Caco-2 (cell line): ENCODE measurements around the gene SULT2A1. TPM values are rescaled to one million over a fixed set of nuclear protein-coding genes. Genes with fewer than 3 reads are reported as not detected.
"Not testable (repeated sequence)": the region's sequence is repeated elsewhere in the genome, so short reads cannot be mapped to it uniquely, and the experiment has no call there.

Source experiments
- BruUV-seq: library from RNA; stranded (reverse); fragments of 400-500 nt; replicated peaks from 2 replicates; lab custom pipeline; 2021; lab: Mats Ljungman, UMichigan
- CTCF ChIA-PET: fragments of 300-600 bp; sonication (Branson Sonifier 250); formaldehyde crosslinking; loops from one replicate; lab custom pipeline; 2022; ENCODE audit warnings: antibody characterized with exemption; lab: Charles Lee
- POLR2A ChIA-PET: fragments of 300-600 bp; sonication (Branson Sonifier 250); formaldehyde crosslinking; loops from one replicate; lab custom pipeline; 2022; ENCODE audit warnings: antibody characterized with exemption; lab: Charles Lee
- DNase-seq, 2 experiments: peaks; one replicate each; pipeline versions ENCODE4 v3.0.0 to v3.0.0-alpha.2; 2020 to 2022
- H3K27me3 ChIP-seq: replicated peaks from 2 replicates; pipeline ENCODE4 v1.6.0; 2011; ENCODE audit warnings: low read length; ENCODE audit not compliant: control insufficient read depth, insufficient read depth
- H3K36me3 ChIP-seq: 2 replicates; pipeline ENCODE4 v1.5.1; 2011; ENCODE audit warnings: low read length; ENCODE audit not compliant: control insufficient read depth, insufficient read depth
- H3K4me1 ChIP-seq: fragments of 250-450 bp; sonication (Bioruptor Pico); 2 replicates; pipeline ENCODE4 v1.5.1; 2020; ENCODE audit warnings: mild to moderate bottlenecking
- H3K4me3 ChIP-seq: 2 replicates; pipeline ENCODE4 v1.5.1; 2011; ENCODE audit warnings: low read depth, mild to moderate bottlenecking, control low read depth, low read length
- H3K9me3 ChIP-seq: fragments of 250-450 bp; sonication (Bioruptor Pico); 2 replicates; pipeline ENCODE4 v1.5.1; 2020; ENCODE audit warnings: mild to moderate bottlenecking, moderate library complexity
- H3K27ac Mint-ChIP-seq: one replicate; pipeline ENCODE4 v1.8.0; 2022; ENCODE audit warnings: mixed read lengths; ENCODE audit not compliant: unreplicated experiment
- H3K27me3 Mint-ChIP-seq: one replicate; pipeline ENCODE4 v1.8.0; 2022; ENCODE audit warnings: mixed read lengths; ENCODE audit not compliant: insufficient read depth, unreplicated experiment
- H3K36me3 Mint-ChIP-seq: one replicate; pipeline ENCODE4 v1.8.0; 2022; ENCODE audit warnings: mild to moderate bottlenecking, mixed read lengths; ENCODE audit not compliant: insufficient read depth, unreplicated experiment
- H3K4me1 Mint-ChIP-seq: one replicate; pipeline ENCODE4 v1.8.0; 2022; ENCODE audit warnings: low read depth, mixed read lengths; ENCODE audit not compliant: unreplicated experiment
- H3K4me3 Mint-ChIP-seq: one replicate; pipeline ENCODE4 v1.8.0; 2022; ENCODE audit warnings: mild to moderate bottlenecking, moderate library complexity, mixed read lengths; ENCODE audit not compliant: unreplicated experiment
- H3K9me3 Mint-ChIP-seq: one replicate; pipeline ENCODE4 v1.8.0; 2022; ENCODE audit warnings: mixed read lengths; ENCODE audit not compliant: unreplicated experiment
- intact Hi-C: fragments of 100-400 bp; cut with micrococcal nuclease; formaldehyde crosslinking; loops from one replicate; pipeline ENCODE4 v1.10.0; 2022; ENCODE audit not compliant: unreplicated experiment
- total RNA-seq: library from RNA; stranded (reverse); gene quantifications from 2 replicates; pipeline ENCODE4 v1.2.3, GENCODE V29; 2022
- TF ChIP-seq, protein P1 (sequence below), 2 experiments: fragments of 200-600 bp in 1 of 2; IDR thresholded peaks; 1 replicate in 1 of 2; 2 replicates in 1 of 2; pipeline versions ENCODE4 v1.5.1 to v1.8.0; 2011 to 2022; ENCODE audit warnings: antibody characterized with exemption in 1 of 2, control low read depth in 1 of 2, inconsistent platforms in 1 of 2, low read depth in 1 of 2, low read length in 1 of 2, mild to moderate bottlenecking in 1 of 2, moderate library complexity in 1 of 2; ENCODE audit not compliant: insufficient read depth in 1 of 2, severe bottlenecking in 1 of 2, unreplicated experiment in 1 of 2

SULT2A1 gene
- total RNA-seq, 1 experiment from 2014 or later, result 4.5 TPM

GRCh38 chr19:47881757-47882156 lies 4.4 kb downstream of the SULT2A1 start:
- H3K27ac Mint-ChIP-seq, result no peak overlapping the region
- CTCF ChIA-PET, result no interaction called here
- H3K4me1 Mint-ChIP-seq, result peaks cover 20% of the 10 kb centered on the region
- Histone ChIP-seq H3K9me3 (no peaks in the 10 kb centered on the region), H3K27me3 (no peaks in the 10 kb centered on the region), H3K4me3 (no peak overlapping the region), H3K36me3 (no peaks in the 10 kb centered on the region), H3K4me1 (peaks cover 14% of the 10 kb centered on the region)
- intact Hi-C loops, result no loop called here
- H3K36me3 Mint-ChIP-seq, result no peaks in the 10 kb centered on the region
- no TSS peak for BruUV-seq
- TF ChIP-seq, protein P1, sequence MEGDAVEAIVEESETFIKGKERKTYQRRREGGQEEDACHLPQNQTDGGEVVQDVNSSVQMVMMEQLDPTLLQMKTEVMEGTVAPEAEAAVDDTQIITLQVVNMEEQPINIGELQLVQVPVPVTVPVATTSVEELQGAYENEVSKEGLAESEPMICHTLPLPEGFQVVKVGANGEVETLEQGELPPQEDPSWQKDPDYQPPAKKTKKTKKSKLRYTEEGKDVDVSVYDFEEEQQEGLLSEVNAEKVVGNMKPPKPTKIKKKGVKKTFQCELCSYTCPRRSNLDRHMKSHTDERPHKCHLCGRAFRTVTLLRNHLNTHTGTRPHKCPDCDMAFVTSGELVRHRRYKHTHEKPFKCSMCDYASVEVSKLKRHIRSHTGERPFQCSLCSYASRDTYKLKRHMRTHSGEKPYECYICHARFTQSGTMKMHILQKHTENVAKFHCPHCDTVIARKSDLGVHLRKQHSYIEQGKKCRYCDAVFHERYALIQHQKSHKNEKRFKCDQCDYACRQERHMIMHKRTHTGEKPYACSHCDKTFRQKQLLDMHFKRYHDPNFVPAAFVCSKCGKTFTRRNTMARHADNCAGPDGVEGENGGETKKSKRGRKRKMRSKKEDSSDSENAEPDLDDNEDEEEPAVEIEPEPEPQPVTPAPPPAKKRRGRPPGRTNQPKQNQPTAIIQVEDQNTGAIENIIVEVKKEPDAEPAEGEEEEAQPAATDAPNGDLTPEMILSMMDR (IDR thresholded peaks at IDR 0.05; ENCODE audit: insufficient read depth in 1 of 2, low read depth in 1 of 2, low read length in 1 of 2, severe bottlenecking in 1 of 2, unreplicated experiment in 1 of 2), result no peak
- peaks cover 6% of the 10 kb centered on the region for H3K9me3 Mint-ChIP-seq
- H3K27me3 Mint-ChIP-seq, result no peaks in the 10 kb centered on the region
- POLR2A ChIA-PET, result no interaction called here
- no peak for DNase-seq
- H3K4me3 Mint-ChIP-seq, result no peak overlapping the region

GRCh38 chr19:47879385-47879784 lies 6.7 kb downstream of the SULT2A1 start:
- CTCF ChIA-PET, H3K27ac Mint-ChIP-seq, H3K4me1 ChIP-seq, H3K4me3 ChIP-seq, intact Hi-C loops, H3K9me3 ChIP-seq, H3K9me3 Mint-ChIP-seq, H3K4me1 Mint-ChIP-seq, H3K36me3 Mint-ChIP-seq, H3K36me3 ChIP-seq, DNase-seq, H3K4me3 Mint-ChIP-seq, BruUV-seq, H3K27me3 Mint-ChIP-seq, H3K27me3 ChIP-seq, POLR2A ChIA-PET: not testable (repeated sequence)

DNA sequence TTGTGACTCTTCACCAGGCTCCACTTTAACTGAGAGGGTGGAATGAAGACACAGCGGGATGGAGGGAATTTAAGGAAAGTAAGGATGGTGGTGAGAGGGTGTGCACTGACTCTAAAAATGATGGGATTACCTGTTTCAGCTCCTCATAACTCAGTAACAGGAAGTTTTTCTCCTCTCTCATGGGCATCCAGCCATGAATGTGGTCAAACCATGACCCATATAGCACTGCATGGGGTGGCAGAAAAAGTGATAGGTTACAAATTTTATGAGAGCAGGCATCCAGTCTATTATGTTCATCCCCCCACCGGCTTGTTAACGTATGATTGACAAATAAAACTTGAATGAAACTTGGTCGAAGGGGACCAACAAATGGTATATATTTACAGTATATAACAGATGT lies 7.2 kb downstream of the SULT2A1 start:
- H3K36me3 Mint-ChIP-seq, result no peaks in the 10 kb centered on the region
- Histone ChIP-seq H3K27me3 (no peaks in the 10 kb centered on the region), H3K4me3 (no peak overlapping the region), H3K9me3 (no peaks in the 10 kb centered on the region), H3K4me1 (no peaks in the 10 kb centered on the region), H3K36me3 (no peaks in the 10 kb centered on the region)
- peaks cover 6% of the 10 kb centered on the region for H3K9me3 Mint-ChIP-seq
- H3K27me3 Mint-ChIP-seq, result no peaks in the 10 kb centered on the region
- no peaks in the 10 kb centered on the region for H3K4me1 Mint-ChIP-seq
- POLR2A ChIA-PET, result no interaction called here
- intact Hi-C loops, result no loop called here
- no TSS peak for BruUV-seq
- TF ChIP-seq, protein P1 (IDR thresholded peaks at IDR 0.05; ENCODE audit: insufficient read depth in 1 of 2, low read depth in 1 of 2, low read length in 1 of 2, severe bottlenecking in 1 of 2, unreplicated experiment in 1 of 2), result no peak
- CTCF ChIA-PET, result no interaction called here
- H3K4me3 Mint-ChIP-seq, result no peak overlapping the region
- DNase-seq, result no peak
- no peak overlapping the region for H3K27ac Mint-ChIP-seq

GRCh38 chr19:47865166-47865565 lies 20.9 kb downstream of the SULT2A1 start:
- Mint-ChIP-seq H3K9me3 (no peaks in the 10 kb centered on the region), H3K4me3 (no peak overlapping the region), H3K27ac (no peak overlapping the region), H3K27me3 (no peaks in the 10 kb centered on the region), H3K4me1 (no peaks in the 10 kb centered on the region), H3K36me3 (no peaks in the 10 kb centered on the region)
- Histone ChIP-seq H3K4me1 (no peaks in the 10 kb centered on the region), H3K27me3 (no peaks in the 10 kb centered on the region), H3K4me3 (no peak overlapping the region), H3K36me3 (no peaks in the 10 kb centered on the region), H3K9me3 (no peaks in the 10 kb centered on the region)
- BruUV-seq, result no TSS peak
- CTCF ChIA-PET, result no interaction called here
- intact Hi-C loops, result no loop called here
- no peak for DNase-seq
- POLR2A ChIA-PET, result no interaction called here
- TF ChIP-seq, protein P1 (IDR thresholded peaks at IDR 0.05; ENCODE audit: insufficient read depth in 1 of 2, low read depth in 1 of 2, low read length in 1 of 2, severe bottlenecking in 1 of 2, unreplicated experiment in 1 of 2), result no peak
